Natural killer cell (primary cell): ENCODE data around the gene IL17C. TPM values are rescaled to one million over a fixed set of nuclear protein-coding genes. Genes with fewer than 3 reads are reported as not detected.

Experiments used
- ATAC-seq, 3 donors: fragments of 150-1000 bp in 2 of 3; fragments of 200-7000 bp in 1 of 3; cut with Tn5 transposase; 1 replicate in 1 of 3; 2 replicates in 2 of 3; pipeline ENCODE4 v1.10.0; 2021; ENCODE audit warnings: mild to moderate bottlenecking in 2 of 3, moderate library complexity in 2 of 3
- DNase-seq, 2 donors: peaks; one replicate each; pipeline versions ENCODE4 v3.0.0 to v3.0.0-alpha.2; 2013 to 2021; ENCODE audit warnings: mixed read lengths in 1 of 2
- H3K27ac ChIP-seq: one replicate; pipeline ENCODE4 v1.5.1; 2013; ENCODE audit warnings: mild to moderate bottlenecking, low read length
- H3K27me3 ChIP-seq: one replicate; pipeline ENCODE4 v1.6.1; 2013; ENCODE audit warnings: low read length; ENCODE audit not compliant: control insufficient read depth, insufficient read depth
- H3K36me3 ChIP-seq: one replicate; pipeline ENCODE4 v1.6.1; 2013; ENCODE audit warnings: low read length; ENCODE audit not compliant: control insufficient read depth, insufficient read depth
- H3K4me1 ChIP-seq: one replicate; pipeline ENCODE4 v1.6.1; 2013; ENCODE audit warnings: low read length; ENCODE audit not compliant: control insufficient read depth, insufficient read depth
- H3K4me3 ChIP-seq: one replicate; pipeline ENCODE4 v1.5.1; 2013; ENCODE audit warnings: low read length
- H3K9me3 ChIP-seq: one replicate; pipeline ENCODE4 v1.6.1; 2013; ENCODE audit warnings: low read length; ENCODE audit not compliant: control insufficient read depth, insufficient read depth
- H3K27ac Mint-ChIP-seq, 2 donors: one replicate each; pipeline ENCODE4 v1.8.0; 2022; ENCODE audit warnings: mild to moderate bottlenecking in 2 of 2, mixed read lengths in 2 of 2, moderate library complexity in 1 of 2
- H3K27me3 Mint-ChIP-seq, 2 donors: one replicate each; pipeline ENCODE4 v1.8.0; 2022; ENCODE audit warnings: low read depth in 2 of 2, mixed read lengths in 2 of 2
- H3K36me3 Mint-ChIP-seq: one replicate; pipeline ENCODE4 v1.8.0; 2022; ENCODE audit warnings: mixed read lengths
- H3K4me1 Mint-ChIP-seq, 2 donors: one replicate each; pipeline ENCODE4 v1.8.0; 2022; ENCODE audit warnings: mixed read lengths in 2 of 2
- H3K4me3 Mint-ChIP-seq: one replicate; pipeline ENCODE4 v1.8.0; 2022; ENCODE audit warnings: mild to moderate bottlenecking, moderate library complexity, mixed read lengths
- H3K9me3 Mint-ChIP-seq, 2 donors: one replicate each; pipeline ENCODE4 v1.8.0; 2022; ENCODE audit warnings: mixed read lengths in 2 of 2
- CTCF ChIP-seq: fragments of 200-600 bp; IDR thresholded peaks from one replicate; pipeline ENCODE4 v1.8.0; 2022; ENCODE audit warnings: antibody characterized with exemption
- WGBS: methylation state at CpG from one replicate; pipeline ENCODE4 v1.1.7; 2013; ENCODE audit warnings: missing lambda C conversion rate; ENCODE audit not compliant: insufficient coverage; 5-methylcytosine and 5-hydroxymethylcytosine counted together
- intact Hi-C: fragments of 100-400 bp; cut with micrococcal nuclease; formaldehyde crosslinking; loops from one replicate; pipeline ENCODE4 v1.14.2; 2022
- total RNA-seq, 4 donors: library from RNA; stranded (reverse); fragments of 120-200 nt in 1 of 4; gene quantifications; one replicate each; pipeline versions ENCODE4 v1.2.3 to v1.2.4, GENCODE V29; 2013 to 2022

The IL17C gene
- total RNA-seq, 3 donors from 2014 or later (not counting 1 experiment from before 2014, with no cell fraction given): 0.61 to 3.0 (median 1.2) TPM

GRCh38 chr16:88650749-88651275 is 12.4 kb downstream of the IL17C start, which contains the start of gene CYBA:
CYBA (minus strand) TSS chr16:88651053; CDS start chr16:88651013, 40 bp downstream.
- peaks cover 92% of the 10 kb centered on the region for H3K4me1 ChIP-seq
- peaks cover 42 to 69% of the 10 kb centered on the region in 2 donors for H3K4me1 Mint-ChIP-seq
- TF ChIP-seq CTCF: no peak
- H3K27me3 ChIP-seq: no peaks in the 10 kb centered on the region
- peak within 1 kb of the TSS; percentile 95 for H3K4me3 Mint-ChIP-seq
- peak; percentile 60 to 88 (median 71) for ATAC-seq
- under 1% methylated on average over 41 of the region's 41 CpGs for WGBS
- peak within 1 kb of the TSS; percentile 96 to 99 for H3K27ac Mint-ChIP-seq
- peak; percentile 87 to 88 for DNase-seq
- peak within 1 kb of the TSS; percentile 99 for H3K27ac ChIP-seq
- intact Hi-C loops: loop anchor here (1.0 to 5.0 kb wide), 4 partner anchors 14 to 1264 kb away; no protein-coding TSS in a partner anchor
- H3K9me3 ChIP-seq: no peaks in the 10 kb centered on the region
- no peaks in the 10 kb centered on the region for H3K27me3 Mint-ChIP-seq
- H3K36me3 Mint-ChIP-seq: no peaks in the 10 kb centered on the region
- H3K9me3 Mint-ChIP-seq: no peaks in the 10 kb centered on the region
- peaks cover 35% of the 10 kb centered on the region for H3K36me3 ChIP-seq
- H3K4me3 ChIP-seq: peak within 1 kb of the TSS; percentile 87

- Mint-ChIP-seq H3K9me3 (no peaks in the 10 kb centered on the region), H3K27me3 (no peaks in the 10 kb centered on the region), H3K4me1 (peaks cover 42 to 67% of the 10 kb centered on the region in 2 donors), H3K27ac (peak overlapping the region; percentile 96 to 99), H3K36me3 (no peaks in the 10 kb centered on the region), H3K4me3 (peak overlapping the region; percentile 95)
- 16% methylated on average over 24 of the region's 24 CpGs for WGBS
- Histone ChIP-seq H3K27ac (peak overlapping the region; percentile 99), H3K9me3 (no peaks in the 10 kb centered on the region), H3K4me1 (peaks cover 93% of the 10 kb centered on the region), H3K27me3 (no peaks in the 10 kb centered on the region), H3K36me3 (peaks cover 37% of the 10 kb centered on the region), H3K4me3 (peak overlapping the region; percentile 87)
- peak; percentile 68 to 87 (median 70) for ATAC-seq
- intact Hi-C loops: loop anchor here (1.0 to 5.0 kb wide), 4 partner anchors 14 to 1264 kb away; no protein-coding TSS in a partner anchor
- TF ChIP-seq CTCF: no peak
- peak; percentile 83 to 89 for DNase-seq
Observed at GRCh38 chr16:88651276-88651988, 13.1 kb downstream of the IL17C start.

- peak overlapping the region; percentile 96 to 99 for H3K27ac Mint-ChIP-seq
- intact Hi-C loops: loop anchor here (1.0 to 5.0 kb wide), 5 partner anchors 15 to 1265 kb away; no protein-coding TSS in a partner anchor
- no peak for TF ChIP-seq CTCF
- H3K4me1 Mint-ChIP-seq: peaks cover 42 to 60% of the 10 kb centered on the region in 2 donors
- H3K4me1 ChIP-seq: peaks cover 87% of the 10 kb centered on the region
- peak overlapping the region; percentile 95 for H3K4me3 Mint-ChIP-seq
- H3K27ac ChIP-seq: peak overlapping the region; percentile 99
- peak overlapping the region; percentile 87 for H3K4me3 ChIP-seq
- 67% methylated on average over 29 of the region's 29 CpGs for WGBS
- H3K36me3 ChIP-seq: peaks cover 37% of the 10 kb centered on the region
- DNase-seq (peak; percentile 29 to 35), ATAC-seq (no peak)
- H3K27me3 ChIP-seq: no peaks in the 10 kb centered on the region
- H3K9me3 ChIP-seq: no peaks in the 10 kb centered on the region
- H3K27me3 Mint-ChIP-seq: no peaks in the 10 kb centered on the region
- no peaks in the 10 kb centered on the region for H3K9me3 Mint-ChIP-seq
- no peaks in the 10 kb centered on the region for H3K36me3 Mint-ChIP-seq
Observed at GRCh38 chr16:88651989-88652761, 13.8 kb downstream of the IL17C start.
